HL-60 (cell line): ENCODE results near the gene TRIP6.

Experiments used
- POLR2AphosphoS5 ChIP-seq: IDR thresholded peaks from 2 replicates; pipeline ENCODE4 v1.6.1; 2012; ENCODE audit warnings: low read depth
- REST ChIP-seq: IDR thresholded peaks from 2 replicates; pipeline ENCODE4 v1.6.1; 2012; ENCODE audit warnings: low read depth; ENCODE audit not compliant: insufficient replicate concordance
- SPI1 ChIP-seq: IDR thresholded peaks from 2 replicates; pipeline ENCODE4 v1.6.1; 2012; ENCODE audit warnings: low read depth, mild to moderate bottlenecking, borderline replicate concordance
- TF ChIP-seq, protein P1 (sequence below): IDR thresholded peaks from one replicate; pipeline ENCODE4 v1.5.1; 2011; ENCODE audit warnings: low read length, control low read depth, inconsistent platforms; ENCODE audit not compliant: insufficient read depth

DNA sequence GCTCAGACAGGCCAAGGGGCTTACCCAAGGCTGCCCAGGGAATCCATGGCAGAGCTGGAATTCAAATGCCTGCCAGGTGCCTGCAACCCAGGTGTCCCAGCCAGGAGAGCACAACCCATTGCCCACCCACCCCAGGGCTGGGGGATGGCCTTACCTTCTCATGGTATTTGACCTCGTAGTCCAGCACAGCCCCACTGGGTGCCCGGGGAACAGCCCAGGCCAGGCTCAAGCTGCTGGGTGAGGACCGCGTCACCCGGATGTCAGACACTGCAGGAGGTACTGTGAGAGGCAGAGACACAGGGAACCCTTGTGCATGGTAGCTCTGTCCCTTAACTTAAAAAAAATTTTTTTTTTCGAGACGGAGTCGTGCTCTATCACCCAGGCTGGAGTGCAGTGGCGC lies 48.8 kb upstream of the TRIP6 start:
- no peak for TF ChIP-seq POLR2AphosphoS5
- TF ChIP-seq, protein P1, sequence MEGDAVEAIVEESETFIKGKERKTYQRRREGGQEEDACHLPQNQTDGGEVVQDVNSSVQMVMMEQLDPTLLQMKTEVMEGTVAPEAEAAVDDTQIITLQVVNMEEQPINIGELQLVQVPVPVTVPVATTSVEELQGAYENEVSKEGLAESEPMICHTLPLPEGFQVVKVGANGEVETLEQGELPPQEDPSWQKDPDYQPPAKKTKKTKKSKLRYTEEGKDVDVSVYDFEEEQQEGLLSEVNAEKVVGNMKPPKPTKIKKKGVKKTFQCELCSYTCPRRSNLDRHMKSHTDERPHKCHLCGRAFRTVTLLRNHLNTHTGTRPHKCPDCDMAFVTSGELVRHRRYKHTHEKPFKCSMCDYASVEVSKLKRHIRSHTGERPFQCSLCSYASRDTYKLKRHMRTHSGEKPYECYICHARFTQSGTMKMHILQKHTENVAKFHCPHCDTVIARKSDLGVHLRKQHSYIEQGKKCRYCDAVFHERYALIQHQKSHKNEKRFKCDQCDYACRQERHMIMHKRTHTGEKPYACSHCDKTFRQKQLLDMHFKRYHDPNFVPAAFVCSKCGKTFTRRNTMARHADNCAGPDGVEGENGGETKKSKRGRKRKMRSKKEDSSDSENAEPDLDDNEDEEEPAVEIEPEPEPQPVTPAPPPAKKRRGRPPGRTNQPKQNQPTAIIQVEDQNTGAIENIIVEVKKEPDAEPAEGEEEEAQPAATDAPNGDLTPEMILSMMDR: no peak
- no peak for TF ChIP-seq REST
- no peak for TF ChIP-seq SPI1
